NT2/D1 (cell line): Measurements from ENCODE around the gene PSMB1.

Source experiments
- YY1 ChIP-seq: IDR thresholded peaks from 2 replicates; pipeline ENCODE4 v1.6.1; 2011; ENCODE audit not compliant: insufficient read length, insufficient read depth
- ZNF274 ChIP-seq: IDR thresholded peaks from 2 replicates; pipeline ENCODE4 v1.6.1; 2011; ENCODE audit warnings: mild to moderate bottlenecking, low read depth, low read length

- TF ChIP-seq YY1 (no peak), ZNF274 (no peak)
Measured at GRCh38 chr6:170504479-170504878, 48.6 kb downstream of the PSMB1 start.
